ENCODE measurements around the gene DOCK1.

DOCK1 gene

DNA sequence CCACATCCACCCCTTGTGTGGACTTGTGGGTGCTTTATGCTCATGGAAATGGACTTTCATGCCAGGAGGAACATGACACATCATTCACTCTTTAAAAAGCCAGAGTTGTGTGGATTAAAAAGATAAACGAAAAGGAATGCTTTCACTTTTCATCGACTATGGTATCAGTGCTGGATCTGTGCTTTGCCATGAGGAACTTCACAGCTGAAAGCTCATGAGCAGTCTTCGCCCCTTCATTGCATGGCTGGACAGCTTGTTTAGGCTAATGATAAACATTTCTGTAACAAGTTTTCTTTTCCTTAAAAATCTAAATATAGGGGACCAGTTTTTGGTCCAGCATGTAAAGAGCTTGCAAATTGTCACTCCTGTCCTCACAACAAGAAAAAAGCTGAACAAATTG is 470.2 kb downstream of the DOCK1 start:
- no peak for DNase-seq

DNA sequence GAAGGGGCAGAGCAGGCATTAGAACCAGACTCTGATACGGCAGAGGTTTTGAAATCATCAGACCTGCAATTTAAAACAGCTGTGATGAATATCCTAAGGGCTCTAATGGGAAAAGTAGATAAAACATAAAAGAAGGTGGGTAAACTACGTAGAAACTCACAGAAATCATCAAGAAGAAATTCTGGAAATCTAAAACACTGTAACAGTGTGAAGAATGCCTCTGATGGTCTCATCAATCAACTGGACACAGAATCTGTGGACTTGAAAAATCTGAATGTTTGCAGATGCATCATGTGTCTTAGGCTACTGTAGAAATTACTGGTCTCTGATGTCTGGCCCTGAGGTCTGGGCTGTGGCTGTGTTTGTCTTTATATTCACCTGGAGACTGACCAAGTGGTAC is 470.8 kb downstream of the DOCK1 start:
- no peak for DNase-seq

DNA sequence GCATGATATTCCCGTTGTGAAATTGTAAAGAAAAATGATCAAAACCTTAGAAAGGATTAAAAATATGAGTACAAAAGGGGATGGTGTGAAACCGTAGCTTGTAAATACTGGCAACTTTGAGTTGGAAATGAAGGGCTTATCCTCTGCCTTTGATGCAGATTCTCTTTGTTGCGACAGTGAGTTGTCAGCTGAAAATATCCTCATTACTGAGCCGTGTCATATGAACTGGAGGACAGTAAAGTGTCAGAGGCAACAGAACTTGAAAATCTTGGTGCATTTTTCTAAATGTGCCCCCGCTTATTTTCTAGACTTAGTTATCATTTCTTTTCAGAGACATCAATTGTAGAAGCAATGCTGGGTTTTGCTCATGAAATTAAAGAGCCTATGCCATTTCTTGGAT is 473.4 kb downstream of the DOCK1 start:
- DNase-seq: no peak

DNA sequence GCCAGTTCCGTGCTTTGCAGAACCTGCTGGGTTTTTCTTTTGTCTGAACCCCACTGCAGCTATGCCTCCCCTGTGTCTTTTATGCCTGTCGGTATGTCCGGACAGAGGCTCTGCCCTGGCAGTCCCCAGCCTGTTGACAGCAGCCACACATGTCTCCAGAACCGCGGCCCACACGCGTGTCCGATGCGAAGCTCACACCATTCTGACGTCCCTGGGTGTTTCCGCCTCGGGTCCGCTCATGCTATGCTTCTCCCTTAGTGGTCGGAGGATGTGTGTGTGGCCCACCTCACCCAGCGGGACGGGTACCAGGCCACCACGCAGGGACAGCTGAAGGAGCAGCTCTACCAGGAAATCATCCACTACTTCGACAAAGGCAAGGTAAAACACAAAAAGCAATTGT is 479.3 kb downstream of the DOCK1 start:
- DNase-seq: no peak

DNA sequence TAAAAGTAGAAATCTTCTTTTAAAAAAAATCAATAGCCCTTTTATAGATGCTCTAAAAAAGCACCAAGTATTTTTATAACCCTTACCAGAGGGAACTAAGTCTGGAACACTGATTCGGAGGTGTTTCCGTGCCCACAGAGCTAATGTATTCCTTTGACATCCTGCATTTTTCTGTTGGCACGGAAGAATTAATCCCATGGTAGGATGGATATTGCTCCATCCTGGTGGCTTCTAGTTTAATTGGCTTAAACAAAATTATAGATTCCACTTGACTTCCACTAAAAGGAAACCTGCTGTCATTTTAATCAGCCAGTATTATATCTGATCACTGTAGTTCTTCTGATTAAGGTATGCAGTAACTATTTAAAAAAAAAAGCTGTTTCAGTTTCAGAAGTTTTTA is 479.8 kb downstream of the DOCK1 start:
- no peak for DNase-seq

DNA sequence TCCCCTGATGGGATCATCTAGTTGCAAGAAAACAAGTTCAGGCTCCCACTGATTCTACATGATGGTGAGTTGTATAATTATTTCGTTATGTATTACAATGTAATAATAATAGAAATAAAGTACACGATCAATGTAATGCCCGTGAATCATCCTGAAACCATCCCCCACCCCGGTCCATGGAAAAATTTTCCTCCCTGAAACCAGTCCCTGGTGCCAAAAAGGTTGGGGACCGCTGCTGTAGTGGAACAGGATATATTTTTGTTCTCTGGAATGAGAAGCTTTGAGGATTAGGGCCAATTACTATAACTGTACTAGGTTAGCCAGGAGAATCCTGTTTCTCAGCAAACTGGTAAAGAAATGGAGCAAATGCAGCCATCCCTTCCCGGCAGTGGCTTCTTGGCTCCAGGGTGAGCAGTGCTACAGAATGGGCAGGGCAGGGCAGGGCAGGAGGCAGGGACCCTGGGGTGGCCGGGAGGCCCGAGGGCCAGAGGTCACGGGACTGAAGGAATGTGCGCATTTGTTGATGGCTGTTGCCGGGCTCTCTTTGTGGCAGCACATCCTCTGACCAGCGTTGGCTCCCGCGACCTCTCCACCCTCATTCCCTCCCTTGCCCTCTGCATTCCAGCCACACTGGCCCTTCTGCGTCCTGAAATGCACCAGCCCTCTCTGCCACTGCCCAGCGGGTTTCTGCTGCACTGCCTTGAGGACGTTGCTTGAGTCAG is 481.5 kb downstream of the DOCK1 start:
- DNase-seq: no peak

DNA sequence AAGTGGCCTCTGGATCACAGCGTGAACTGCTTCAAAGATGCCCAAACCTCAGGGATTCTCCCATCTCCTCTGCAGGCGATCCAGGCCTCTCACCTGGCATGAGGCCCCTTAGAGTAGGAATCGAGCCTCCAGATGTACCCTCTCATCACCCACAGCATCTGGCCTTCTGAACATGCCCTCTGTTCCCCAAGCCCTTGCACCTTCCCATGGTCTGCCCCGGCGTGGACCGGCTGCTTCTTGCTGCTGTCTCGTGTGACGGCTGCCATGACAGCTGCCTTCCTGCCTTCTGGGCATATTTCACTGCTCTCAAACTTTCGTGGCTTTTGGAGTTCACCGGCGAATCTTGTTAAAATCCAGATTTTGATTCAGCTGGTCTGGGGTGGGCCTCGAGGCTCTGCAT is 486.6 kb downstream of the DOCK1 start:
- no peak for DNase-seq

DNA sequence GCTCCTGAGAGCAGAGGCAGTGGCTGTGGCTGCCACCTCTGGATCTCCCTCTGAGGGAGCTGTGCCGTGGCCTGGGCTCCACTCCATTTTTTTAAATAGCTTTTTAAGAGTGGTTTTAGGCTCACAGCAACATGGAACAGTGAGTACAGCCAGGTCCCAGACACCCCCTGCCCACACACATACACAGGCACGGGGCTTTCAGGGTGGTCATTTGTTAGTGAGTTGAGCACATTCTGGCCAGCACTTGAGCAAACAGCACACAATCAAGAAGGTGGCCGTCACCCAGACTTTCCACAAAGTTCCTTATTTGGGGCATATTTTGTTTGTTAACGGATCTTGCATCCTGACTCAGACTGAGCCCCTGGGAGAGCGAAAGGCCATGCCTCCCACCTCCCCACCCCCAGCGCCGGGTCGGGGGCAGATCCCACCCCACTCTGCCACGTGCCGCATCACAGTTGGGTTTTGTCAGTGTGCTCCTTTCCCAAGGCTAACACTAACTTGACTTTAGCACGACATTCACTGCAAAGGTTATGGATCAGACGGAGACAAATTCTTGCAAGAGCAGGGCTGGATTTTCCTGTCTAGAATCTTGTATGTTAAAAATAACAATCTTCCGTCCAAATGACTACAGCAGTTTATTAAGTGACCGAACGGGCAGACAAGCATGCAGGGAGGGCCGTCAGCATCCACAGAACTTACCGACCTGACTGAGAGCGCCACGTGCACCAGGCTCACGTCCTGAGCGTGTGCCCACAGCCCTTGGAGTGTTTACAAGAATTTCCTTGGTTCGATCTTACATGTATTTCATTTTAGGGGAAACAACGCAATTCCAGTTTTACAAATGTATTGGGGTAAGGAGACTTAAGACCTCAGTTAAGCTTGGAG is 487.4 kb downstream of the DOCK1 start:
- DNase-seq: no peak

DNA sequence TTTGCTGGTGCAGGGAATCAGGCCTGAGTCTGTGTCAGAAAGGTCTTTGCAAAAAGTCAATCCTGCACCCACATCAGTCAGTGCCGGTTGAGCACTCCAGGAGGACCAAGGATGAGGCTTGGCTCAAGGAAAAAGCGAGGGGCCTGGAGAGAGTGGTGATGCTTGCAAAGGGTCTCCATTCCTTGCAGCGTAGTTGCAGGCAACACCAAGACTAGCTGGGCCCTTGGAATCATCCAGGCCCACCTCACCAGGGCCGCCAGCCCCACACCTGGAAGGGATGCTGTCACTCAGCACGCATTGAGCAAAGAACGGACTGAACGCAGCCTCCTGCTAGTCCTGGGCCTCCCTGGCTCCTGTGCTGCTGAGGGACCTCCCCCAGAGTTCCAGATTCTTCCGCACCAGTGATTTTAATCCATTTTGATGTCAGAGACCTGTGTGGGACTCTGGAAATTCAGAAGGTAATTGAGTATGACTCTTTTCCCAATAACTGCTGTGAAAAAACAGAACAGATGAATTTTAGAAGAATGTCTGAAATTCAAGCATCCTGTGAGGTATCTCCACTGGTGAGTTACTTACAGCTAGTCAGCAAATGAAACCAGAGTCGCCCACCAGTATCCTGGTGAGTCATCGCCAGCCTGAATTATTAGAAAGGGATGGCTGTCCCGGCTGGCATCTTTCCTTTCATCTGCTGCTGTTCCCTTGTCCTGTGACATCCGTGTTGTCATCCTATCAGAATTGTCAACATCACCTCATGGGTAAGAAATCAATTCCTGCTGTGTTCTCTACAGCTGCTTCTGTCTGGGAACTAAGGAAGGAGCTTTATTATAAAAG is 493.1 kb downstream of the DOCK1 start:
- no peak for DNase-seq

DNA sequence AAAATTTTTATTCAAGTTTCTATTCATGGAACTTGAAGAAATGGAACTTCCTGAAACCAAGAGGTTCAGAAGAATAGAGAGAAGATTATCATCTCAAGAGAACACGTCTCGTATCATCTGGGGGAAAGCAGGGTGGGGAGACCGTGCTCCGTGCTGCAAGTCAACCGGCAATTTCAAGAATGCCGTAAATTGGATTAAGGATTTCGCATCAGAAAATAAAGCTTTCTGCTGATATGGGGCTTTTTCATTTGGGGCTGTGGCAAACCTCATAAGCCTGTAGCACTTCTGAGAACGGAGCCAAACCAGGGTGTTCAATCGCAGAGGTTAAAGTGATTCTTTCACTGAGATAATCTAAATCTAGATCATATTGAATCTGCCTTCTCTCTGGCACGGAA is 493.7 kb downstream of the DOCK1 start:
- no peak for DNase-seq

DNA sequence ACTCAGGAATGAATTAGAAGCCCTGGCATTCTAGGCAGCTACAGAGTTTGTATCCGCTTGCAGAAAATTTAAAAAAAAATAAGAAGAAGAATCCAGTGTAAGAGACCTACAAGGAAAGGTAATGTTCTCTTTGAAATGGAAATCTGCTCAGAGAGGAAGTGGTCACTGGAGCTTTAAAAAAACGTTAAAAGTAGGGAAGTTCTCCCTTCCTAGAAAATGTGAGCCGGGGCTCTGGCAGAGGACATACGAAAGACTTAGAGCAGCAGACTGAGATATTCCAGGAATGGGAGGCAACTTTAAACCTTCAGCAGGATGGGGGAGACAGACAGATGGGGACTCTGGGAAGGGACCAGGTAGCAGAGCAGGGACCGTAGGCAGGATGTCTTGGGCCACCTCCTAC is 494.4 kb downstream of the DOCK1 start:
- DNase-seq: no peak

DNA sequence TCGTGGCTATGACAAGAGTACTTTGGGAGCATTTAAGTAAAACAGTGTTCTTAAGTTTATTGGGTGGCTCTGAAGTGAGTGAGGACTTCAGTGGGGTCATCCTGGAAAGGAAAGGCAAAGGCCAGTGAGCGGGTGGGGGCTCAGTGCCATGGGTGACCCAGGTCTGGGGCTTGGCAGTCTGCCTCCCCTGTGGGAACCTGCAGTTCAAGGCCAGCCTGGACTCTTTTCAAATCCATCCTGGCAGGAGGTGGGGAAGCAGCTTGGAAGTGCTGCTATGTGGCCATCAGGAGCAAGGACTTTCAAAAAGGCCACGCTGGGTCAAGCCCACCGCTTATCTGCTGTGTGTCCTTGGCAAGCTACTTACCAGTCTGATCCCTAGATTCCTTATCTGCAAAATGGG is 495.0 kb downstream of the DOCK1 start:
- no peak for DNase-seq

DNA sequence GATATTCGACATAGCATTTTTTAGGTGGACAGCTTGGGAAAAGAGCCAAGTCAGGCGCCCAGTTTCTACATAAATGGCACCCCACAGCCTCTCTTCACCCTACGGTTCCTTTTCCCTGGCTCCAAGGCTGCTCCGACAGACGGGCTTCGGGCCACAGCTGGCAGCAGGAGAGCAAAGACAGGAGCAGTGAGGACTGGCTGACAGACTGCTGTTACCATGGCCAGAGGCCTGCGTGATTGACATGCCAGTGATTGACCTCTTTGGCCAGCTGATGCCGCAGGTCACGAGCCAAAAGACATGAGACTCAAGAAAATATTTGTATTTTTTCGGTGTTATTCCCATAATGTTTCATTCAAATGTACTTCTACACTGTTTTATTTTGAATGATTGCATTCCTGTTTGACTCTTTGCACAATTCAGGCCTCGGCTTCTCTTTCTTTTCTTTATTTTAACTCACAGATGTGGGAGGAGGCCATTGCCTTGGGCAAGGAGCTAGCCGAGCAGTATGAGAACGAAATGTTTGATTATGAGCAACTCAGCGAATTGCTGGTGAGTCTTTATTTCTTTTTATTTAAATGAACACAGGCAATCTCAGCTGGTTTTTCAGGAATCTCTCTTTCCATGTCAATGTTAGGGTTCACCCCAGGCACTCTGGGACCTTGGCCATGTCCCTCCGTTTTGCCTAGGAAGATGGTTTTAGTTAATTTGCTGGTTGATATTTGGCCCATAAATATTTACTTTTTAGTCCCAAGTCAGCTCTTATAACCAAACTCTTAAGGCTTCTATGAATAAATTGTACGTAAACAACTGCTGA is 497.6 kb downstream of the DOCK1 start:
- DNase-seq: no peak

DNA sequence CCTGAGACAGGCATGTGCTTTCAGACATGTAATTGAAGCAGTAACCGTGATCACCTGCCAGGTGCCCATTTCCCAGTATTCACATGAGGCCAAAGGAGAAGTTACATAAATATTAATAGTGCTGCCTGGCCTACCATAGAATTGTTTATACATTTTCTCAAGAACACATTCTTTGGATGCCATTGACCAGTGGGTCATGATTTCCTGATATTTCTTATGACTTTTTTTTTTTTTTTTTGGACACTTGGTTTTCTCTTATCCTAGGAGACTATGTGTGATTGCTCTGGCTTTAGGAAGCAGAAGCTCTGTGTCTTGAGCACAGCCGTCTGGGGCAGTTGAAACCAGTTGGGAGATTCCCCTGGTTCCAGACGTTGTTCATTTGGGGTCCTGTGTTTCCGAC is 500.0 kb downstream of the DOCK1 start:
- DNase-seq: no peak

DNA sequence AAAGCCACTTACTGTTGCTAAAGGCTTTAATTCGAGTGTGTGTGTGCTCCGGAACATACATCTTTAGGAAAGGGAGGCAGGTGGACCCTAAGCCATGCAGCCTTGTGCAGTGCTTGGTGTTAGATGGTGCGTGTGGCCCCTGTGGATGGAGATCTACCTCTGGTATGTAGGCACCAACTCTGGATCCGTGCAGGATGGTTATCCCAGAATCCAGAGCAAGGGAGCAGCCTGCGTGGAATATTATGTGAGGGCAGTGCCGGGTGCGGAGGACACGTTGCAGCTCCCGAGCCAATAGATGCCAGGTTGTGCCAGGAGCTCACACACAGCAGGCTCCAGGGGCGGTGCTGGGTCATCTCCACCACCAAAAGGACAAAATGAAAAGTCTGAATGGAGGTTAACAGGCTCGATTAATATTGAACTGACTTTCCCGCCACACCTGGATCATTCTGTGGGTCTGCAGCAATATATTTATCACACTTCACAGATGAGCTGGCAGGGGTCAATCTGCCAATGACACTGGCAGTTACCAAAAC is 500.9 kb downstream of the DOCK1 start:
- no peak for DNase-seq

DNA sequence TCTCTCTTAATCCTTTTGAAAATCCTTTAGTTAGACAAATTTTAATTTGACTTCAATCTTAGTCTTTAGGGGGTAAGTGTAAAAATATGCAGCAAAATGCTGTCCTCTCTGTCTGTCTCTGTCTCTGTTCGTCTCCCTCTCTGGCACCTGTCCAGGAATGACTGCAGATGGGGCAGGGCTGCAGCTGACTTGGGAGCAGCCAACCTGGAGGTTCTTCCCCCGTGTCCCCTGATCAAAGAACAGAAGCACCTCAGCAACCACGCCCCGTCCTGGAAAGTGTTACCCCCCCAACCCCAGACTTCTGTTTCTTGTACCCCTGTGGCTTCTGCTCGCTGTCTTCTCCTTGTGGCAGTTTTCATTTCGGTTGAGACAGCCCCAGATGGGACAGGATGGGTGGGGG is 502.3 kb downstream of the DOCK1 start:
- no peak for DNase-seq

DNA sequence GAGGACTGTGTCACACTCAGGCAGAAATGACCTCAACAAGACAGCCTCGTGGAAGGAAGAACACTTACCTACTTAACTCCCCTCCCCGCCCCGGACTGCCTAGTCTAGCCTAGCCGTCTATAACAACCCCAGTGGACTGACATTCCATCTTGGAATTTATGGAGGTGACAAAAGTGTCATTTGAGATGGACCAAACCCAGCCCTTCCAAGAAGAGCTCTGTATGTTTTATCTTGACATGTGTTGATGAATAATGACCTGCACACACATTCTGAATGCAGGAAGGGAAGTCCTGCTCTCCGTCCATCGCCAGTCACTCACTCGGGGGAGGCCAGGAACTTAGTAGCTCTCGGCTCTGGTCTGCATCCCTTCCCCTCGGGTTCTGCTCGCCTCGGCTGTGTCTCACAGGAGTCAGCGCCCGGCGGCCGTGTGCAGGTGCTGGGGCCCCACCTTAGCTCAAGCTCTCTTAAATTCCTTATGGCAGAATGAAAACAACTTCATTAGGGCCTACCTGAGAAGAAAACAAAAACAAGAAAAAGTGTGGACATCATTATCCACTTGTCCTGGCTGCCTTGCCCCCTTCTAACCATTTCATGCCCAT is 503.0 kb downstream of the DOCK1 start:
- no peak for DNase-seq

DNA sequence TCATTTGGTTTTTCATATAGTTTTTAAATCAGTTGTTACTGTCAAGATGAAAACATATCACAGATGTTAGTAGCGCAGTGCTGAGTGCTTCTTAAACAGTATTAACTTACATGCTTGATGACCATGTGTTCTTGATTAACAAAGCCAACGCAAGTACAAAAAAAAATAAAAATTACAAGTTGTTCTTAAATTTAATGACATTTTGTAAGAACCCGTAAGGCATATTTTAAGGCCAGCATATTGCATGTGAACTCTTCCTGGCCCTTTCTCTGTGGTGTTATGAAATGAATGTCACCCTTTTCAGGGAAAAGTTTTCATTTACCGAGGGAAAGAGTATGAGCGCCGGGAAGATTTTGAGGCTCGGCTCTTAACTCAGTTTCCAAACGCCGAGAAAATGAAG is 503.5 kb downstream of the DOCK1 start:
- DNase-seq: no peak

DNA sequence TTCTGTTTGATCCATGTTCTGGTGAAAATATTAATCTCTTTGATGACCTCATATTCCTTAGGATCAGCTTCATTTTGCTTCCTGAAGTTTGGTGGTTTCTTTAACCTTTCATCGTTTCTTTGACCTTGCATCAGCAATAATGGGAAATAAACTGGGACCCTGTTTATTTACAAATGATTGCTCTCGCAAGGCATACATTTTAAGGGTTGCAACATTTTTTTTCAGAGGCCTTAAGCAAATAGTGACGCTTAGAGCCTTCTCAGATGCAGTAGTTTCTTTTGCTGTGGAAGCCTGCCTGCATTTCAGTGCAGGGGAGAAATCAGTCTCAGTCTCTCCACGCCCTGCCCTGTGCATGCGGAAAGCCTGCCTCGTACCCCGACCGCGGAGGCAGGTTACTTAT is 504.8 kb downstream of the DOCK1 start:
- no peak for DNase-seq

DNA sequence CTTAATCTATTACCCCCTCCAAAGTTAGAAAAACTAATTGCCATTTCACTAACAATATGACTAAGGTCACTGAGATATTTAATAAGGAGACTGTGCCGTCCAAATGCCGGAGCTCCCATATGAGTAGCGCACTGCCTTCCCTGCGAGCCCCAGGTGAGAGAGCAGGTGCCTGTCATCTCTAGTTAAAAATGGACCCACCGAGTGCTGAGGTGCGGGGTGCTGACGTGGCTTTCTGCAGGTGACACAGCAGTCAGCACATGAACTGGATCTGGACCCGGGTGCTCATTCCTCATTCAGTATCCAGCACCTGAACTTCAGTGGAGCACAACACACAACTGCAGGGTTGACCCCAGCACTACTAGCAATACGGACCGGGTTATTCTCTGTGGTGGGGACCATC is 505.8 kb downstream of the DOCK1 start:
- DNase-seq: no peak

DNA sequence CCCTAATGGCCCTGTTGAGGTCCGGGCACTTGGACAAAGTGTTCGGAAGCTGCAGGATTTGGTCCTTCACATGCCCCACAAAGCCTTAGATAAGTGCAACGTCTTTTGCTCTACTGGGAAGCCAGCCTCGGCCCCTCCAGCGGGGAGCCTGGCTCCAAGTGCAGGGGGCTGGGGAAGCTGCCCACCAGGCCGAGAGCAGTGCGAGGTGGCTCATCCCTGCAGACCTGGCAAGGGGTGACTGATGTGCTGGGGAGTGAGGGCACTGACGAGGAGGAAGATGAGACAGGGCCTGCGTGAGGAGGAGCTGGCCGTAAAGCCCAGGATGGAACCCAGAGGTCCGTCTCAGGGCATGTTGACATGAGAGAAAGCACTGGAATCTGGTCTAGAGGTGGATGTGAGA is 508.1 kb downstream of the DOCK1 start:
- no peak for DNase-seq

DNA sequence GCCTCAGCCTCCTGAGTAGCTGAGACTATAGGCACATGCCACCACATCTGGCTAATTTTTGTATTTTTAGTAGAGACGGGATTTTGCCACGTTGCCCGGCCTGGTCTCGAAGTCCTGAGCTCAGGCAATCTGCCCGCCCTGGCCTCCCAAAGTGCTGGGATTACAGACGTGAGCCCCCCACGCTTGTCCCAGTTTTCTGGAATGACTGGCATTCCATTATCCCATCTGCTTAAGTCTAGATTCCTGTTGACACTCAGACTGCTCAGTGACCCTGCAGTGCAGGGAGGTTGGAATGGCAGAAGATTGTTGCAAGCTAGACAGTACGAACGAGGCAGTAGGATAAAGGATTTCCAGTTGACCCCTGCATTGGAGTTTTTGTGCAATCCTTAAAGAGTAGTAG is 508.8 kb downstream of the DOCK1 start:
- DNase-seq: no peak
